PFSK-1 (cell line): Measurements from ENCODE around the gene RBM47.

Experiments
- SIN3A ChIP-seq: IDR thresholded peaks from 2 replicates; pipeline ENCODE4 v1.6.1; 2012; ENCODE audit warnings: mild to moderate bottlenecking, low read length, moderate library complexity, borderline replicate concordance; ENCODE audit not compliant: insufficient read depth
- TAF1 ChIP-seq: IDR thresholded peaks from 2 replicates; pipeline ENCODE4 v1.6.1; 2012; ENCODE audit warnings: low read length, control low read depth, borderline replicate concordance; ENCODE audit not compliant: insufficient read depth
- TF ChIP-seq, protein P1 (sequence below), 2 experiments: IDR thresholded peaks; 2 replicates each; pipeline versions ENCODE4 v1.6.1 to v1.8.0; 2011 to 2012; ENCODE audit warnings: low read depth in 2 of 2, low read length in 2 of 2, control low read depth in 1 of 2, inconsistent platforms in 1 of 2, mild to moderate bottlenecking in 1 of 2, moderate library complexity in 1 of 2; ENCODE audit not compliant: insufficient read depth in 1 of 2

DNA sequence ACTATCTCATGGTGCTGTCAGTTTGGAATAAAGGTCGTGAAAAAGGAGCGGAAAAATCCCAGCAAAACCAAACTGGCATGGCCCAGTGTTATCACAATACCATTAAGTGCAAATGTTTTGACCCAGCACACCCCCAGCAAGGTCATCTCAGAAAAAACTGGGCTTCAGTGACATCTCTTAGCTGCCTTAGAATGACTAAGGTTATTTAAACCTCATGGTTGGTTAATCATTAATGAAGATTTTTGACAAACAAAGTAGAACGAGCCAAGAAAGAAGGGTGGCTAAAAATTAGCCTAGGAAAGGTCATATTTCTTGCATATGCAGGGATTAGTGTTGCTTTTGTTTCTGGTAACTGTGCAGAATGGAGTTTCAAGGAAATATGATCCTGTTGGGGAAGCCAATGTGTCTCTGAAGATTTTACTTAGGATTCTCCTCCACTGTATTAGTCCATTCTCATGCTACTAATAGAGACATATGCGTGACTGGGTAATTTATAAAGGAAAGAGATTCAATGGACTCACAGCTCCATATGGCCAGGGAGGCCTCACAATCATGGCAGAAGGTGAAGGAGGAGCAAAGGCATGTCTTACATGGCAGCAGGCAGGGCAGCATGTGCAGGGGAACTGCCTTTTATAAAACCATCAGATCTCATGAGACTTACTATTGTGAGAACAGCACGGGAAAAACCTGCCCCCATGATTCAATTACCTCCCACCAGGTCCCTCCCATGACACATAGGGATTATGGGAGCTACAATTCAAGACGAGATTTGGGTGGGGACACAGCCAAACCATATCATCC is 211.0 kb downstream of the RBM47 start:
- no peak for TF ChIP-seq TAF1
- TF ChIP-seq, protein P1, sequence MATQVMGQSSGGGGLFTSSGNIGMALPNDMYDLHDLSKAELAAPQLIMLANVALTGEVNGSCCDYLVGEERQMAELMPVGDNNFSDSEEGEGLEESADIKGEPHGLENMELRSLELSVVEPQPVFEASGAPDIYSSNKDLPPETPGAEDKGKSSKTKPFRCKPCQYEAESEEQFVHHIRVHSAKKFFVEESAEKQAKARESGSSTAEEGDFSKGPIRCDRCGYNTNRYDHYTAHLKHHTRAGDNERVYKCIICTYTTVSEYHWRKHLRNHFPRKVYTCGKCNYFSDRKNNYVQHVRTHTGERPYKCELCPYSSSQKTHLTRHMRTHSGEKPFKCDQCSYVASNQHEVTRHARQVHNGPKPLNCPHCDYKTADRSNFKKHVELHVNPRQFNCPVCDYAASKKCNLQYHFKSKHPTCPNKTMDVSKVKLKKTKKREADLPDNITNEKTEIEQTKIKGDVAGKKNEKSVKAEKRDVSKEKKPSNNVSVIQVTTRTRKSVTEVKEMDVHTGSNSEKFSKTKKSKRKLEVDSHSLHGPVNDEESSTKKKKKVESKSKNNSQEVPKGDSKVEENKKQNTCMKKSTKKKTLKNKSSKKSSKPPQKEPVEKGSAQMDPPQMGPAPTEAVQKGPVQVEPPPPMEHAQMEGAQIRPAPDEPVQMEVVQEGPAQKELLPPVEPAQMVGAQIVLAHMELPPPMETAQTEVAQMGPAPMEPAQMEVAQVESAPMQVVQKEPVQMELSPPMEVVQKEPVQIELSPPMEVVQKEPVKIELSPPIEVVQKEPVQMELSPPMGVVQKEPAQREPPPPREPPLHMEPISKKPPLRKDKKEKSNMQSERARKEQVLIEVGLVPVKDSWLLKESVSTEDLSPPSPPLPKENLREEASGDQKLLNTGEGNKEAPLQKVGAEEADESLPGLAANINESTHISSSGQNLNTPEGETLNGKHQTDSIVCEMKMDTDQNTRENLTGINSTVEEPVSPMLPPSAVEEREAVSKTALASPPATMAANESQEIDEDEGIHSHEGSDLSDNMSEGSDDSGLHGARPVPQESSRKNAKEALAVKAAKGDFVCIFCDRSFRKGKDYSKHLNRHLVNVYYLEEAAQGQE (IDR thresholded peaks at IDR 0.05; ENCODE audit: insufficient read depth in 1 of 2, low read depth in 2 of 2, low read length in 2 of 2) = no peak
- no peak for TF ChIP-seq SIN3A
